Measurements from ENCODE around the gene RPL36. TPM values are rescaled to one million over a fixed set of nuclear protein-coding genes. Genes with fewer than 3 reads are reported as not detected.

RPL36 gene
- total RNA-seq, 1 donor from 2014 or later = 1,016 TPM

DNA sequence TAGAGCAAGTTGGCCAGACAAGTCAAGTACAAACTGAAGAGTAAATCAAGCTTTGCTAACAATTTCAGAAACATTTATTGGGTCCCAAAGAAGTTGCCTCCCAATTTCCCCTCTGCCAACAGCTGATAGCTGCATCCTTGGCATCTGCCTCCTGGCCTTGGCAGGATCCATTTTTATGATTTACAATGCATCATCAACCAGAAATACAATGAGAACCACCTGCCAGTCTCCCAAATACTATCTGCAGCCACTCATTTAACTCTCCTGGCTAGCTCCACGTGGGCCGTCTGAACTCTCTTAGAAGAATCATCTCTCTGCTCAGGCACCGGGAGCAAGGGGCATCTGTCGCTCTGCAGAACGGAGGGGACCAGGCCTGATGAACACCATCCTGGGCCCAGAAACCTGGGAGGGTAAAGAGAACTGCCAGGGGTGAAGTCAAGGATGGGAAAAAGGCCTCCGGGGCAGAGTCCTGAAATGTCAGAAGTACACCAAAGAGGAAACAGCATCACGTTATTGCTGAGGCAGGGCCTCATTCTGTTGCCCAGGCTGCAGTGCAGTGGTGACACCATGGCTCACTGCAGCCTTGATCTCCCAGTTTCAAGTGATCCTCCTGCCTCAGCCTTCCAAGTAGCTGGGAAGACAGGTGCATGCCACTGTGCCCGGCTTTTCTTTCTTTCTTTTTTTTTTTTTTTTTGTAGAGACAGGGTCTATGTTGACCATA is 27.3 kb downstream of the RPL36 start:
- Mint-ChIP-seq H3K27ac (peak overlapping the region; percentile 98), H3K36me3 (no peaks in the 10 kb centered on the region), H3K9me3 (no peaks in the 10 kb centered on the region), H3K27me3 (no peaks in the 10 kb centered on the region), H3K4me1 (ENCODE audit: unreplicated experiment) (peaks cover 10% of the 10 kb centered on the region), H3K4me3 (peak overlapping the region; percentile 80)
- no peak for DNase-seq (ENCODE audit: extremely low spot score, unreplicated experiment)
- TF ChIP-seq, protein P1, sequence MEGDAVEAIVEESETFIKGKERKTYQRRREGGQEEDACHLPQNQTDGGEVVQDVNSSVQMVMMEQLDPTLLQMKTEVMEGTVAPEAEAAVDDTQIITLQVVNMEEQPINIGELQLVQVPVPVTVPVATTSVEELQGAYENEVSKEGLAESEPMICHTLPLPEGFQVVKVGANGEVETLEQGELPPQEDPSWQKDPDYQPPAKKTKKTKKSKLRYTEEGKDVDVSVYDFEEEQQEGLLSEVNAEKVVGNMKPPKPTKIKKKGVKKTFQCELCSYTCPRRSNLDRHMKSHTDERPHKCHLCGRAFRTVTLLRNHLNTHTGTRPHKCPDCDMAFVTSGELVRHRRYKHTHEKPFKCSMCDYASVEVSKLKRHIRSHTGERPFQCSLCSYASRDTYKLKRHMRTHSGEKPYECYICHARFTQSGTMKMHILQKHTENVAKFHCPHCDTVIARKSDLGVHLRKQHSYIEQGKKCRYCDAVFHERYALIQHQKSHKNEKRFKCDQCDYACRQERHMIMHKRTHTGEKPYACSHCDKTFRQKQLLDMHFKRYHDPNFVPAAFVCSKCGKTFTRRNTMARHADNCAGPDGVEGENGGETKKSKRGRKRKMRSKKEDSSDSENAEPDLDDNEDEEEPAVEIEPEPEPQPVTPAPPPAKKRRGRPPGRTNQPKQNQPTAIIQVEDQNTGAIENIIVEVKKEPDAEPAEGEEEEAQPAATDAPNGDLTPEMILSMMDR (conservative IDR thresholded peaks at IDR 0.05) = no peak

- no peak for DNase-seq (ENCODE audit: extremely low spot score, unreplicated experiment)
- Mint-ChIP-seq H3K4me3 (peak overlapping the region; percentile 95), H3K36me3 (no peaks in the 10 kb centered on the region), H3K9me3 (no peaks in the 10 kb centered on the region), H3K27ac (peak overlapping the region; percentile 98), H3K27me3 (no peaks in the 10 kb centered on the region), H3K4me1 (ENCODE audit: unreplicated experiment) (peaks cover 10% of the 10 kb centered on the region)
- TF ChIP-seq, protein P1 (conservative IDR thresholded peaks at IDR 0.05) = no peak
These were observed 28.0 kb downstream of the RPL36 start for GRCh38 chr19:5718037-5718578.

GRCh38 chr19:5718579-5719273 is 28.6 kb downstream of the RPL36 start:
- peaks cover 10% of the 10 kb centered on the region for H3K4me1 Mint-ChIP-seq (ENCODE audit: unreplicated experiment)
- H3K4me3 Mint-ChIP-seq = peak overlapping the region; percentile 95
- DNase-seq (ENCODE audit: extremely low spot score, unreplicated experiment) = no peak
- no peaks in the 10 kb centered on the region for H3K36me3 Mint-ChIP-seq
- no peaks in the 10 kb centered on the region for H3K9me3 Mint-ChIP-seq
- peak overlapping the region; percentile 98 for H3K27ac Mint-ChIP-seq
- TF ChIP-seq, protein P1 (conservative IDR thresholded peaks at IDR 0.05) = no peak
- H3K27me3 Mint-ChIP-seq = no peaks in the 10 kb centered on the region

- Mint-ChIP-seq H3K4me3 (peak overlapping the region; percentile 95), H3K27me3 (no peaks in the 10 kb centered on the region), H3K36me3 (no peaks in the 10 kb centered on the region), H3K4me1 (ENCODE audit: unreplicated experiment) (peaks cover 10% of the 10 kb centered on the region), H3K27ac (peak overlapping the region; percentile 98), H3K9me3 (no peaks in the 10 kb centered on the region)
- DNase-seq (ENCODE audit: extremely low spot score, unreplicated experiment) = no peak
- TF ChIP-seq, protein P1 (conservative IDR thresholded peaks at IDR 0.05) = peak; percentile 21
These were observed 29.3 kb downstream of the RPL36 start for GRCh38 chr19:5719274-5719960.

GRCh38 chr19:5719961-5720790 is 30.1 kb downstream of the RPL36 start, which contains the start of the genes CATSPERD and LONP1:
TSS of gene CATSPERD (plus strand) at chr19:5720637. CDS start at chr19:5720738, 101 bp downstream.
TSS of gene LONP1 (minus strand) at chr19:5720146. CDS start at chr19:5720132, 14 bp downstream.
- Mint-ChIP-seq H3K9me3 (no peaks in the 10 kb centered on the region), H3K4me3 (peak within 1 kb of the TSS; percentile 95), H3K4me1 (ENCODE audit: unreplicated experiment) (peaks cover 10% of the 10 kb centered on the region), H3K27ac (peak within 1 kb of the TSS; percentile 98), H3K36me3 (no peaks in the 10 kb centered on the region), H3K27me3 (peaks cover 3% of the 10 kb centered on the region)
- TF ChIP-seq, protein P1 (conservative IDR thresholded peaks at IDR 0.05) = peak; percentile 88
- DNase-seq (ENCODE audit: extremely low spot score, unreplicated experiment) = peak; percentile 99

Measured in type B pancreatic cell (in vitro differentiated cells).